IMR-90 (cell line): ENCODE measurements around the gene UPK1B. TPM values are rescaled to one million over a fixed set of nuclear protein-coding genes. Genes with fewer than 3 reads are reported as not detected.

Source experiments
- ATAC-seq: fragments of 200-7000 bp; cut with Tn5 transposase; 2 replicates; pipeline ENCODE4 v1.9.1; 2020; ENCODE audit warnings: low read depth, mild to moderate bottlenecking, moderate library complexity
- BruUV-seq: library from RNA; stranded (reverse); fragments of 400-500 nt; replicated peaks from 2 replicates; lab custom pipeline; 2021; lab: Mats Ljungman, UMichigan
- CTCF ChIA-PET: fragments of 300-600 bp; formaldehyde crosslinking; extraction: SDS; loops from one replicate; lab custom pipeline; 2021; ENCODE audit warnings: antibody characterized with exemption; lab: Yijun Ruan, JAX
- POLR2A ChIA-PET: fragments of 300-600 bp; sonication (Branson Sonifier 250); formaldehyde crosslinking; loops from one replicate; lab custom pipeline; 2022; ENCODE audit warnings: antibody characterized with exemption; ENCODE audit not compliant: unreplicated experiment; lab: Charles Lee
- DNase-seq: peaks from one replicate; pipeline ENCODE4 v3.0.0; 2013
- H2AFZ ChIP-seq: replicated peaks from 2 replicates; pipeline ENCODE3; 2013; ENCODE audit warnings: low read length, mild to moderate bottlenecking; ENCODE audit not compliant: poor library complexity
- H2AK5ac ChIP-seq: 2 replicates; pipeline ENCODE4 v1.6.1; 2013; ENCODE audit warnings: low read depth, low read length, inconsistent platforms
- H2AK9ac ChIP-seq: replicated peaks from 2 replicates; pipeline ENCODE3; 2013; ENCODE audit warnings: mild to moderate bottlenecking, low read depth, low read length, moderate library complexity; ENCODE audit not compliant: poor library complexity
- H2BK120ac ChIP-seq: 2 replicates; pipeline ENCODE4 v1.6.1; 2013; ENCODE audit warnings: low read depth, low read length, inconsistent platforms
- H2BK15ac ChIP-seq: 3 replicates; pipeline ENCODE4 v1.6.1; 2013; ENCODE audit warnings: low read depth, low read length, inconsistent platforms
- H2BK20ac ChIP-seq: 2 replicates; pipeline ENCODE4 v1.6.1; 2013; ENCODE audit warnings: low read depth, mild to moderate bottlenecking, inconsistent platforms, low read length, moderate library complexity
- H2BK5ac ChIP-seq: 2 replicates; pipeline ENCODE4 v1.6.1; 2013; ENCODE audit warnings: mild to moderate bottlenecking, low read depth, low read length, inconsistent platforms; ENCODE audit not compliant: poor library complexity, severe bottlenecking
- H3K14ac ChIP-seq: replicated peaks from 2 replicates; pipeline ENCODE4 v1.6.1; 2013; ENCODE audit warnings: low read depth, low read length, inconsistent platforms
- H3K18ac ChIP-seq: 2 replicates; pipeline ENCODE4 v1.6.1; 2013; ENCODE audit warnings: low read depth, low read length, control low read depth
- H3K23ac ChIP-seq: 2 replicates; pipeline ENCODE4 v1.6.1; 2013; ENCODE audit warnings: low read depth, low read length, inconsistent platforms
- H3K27ac ChIP-seq: 2 replicates; pipeline ENCODE4 v1.5.1; 2013; ENCODE audit warnings: mild to moderate bottlenecking, control low read depth, low read length; ENCODE audit not compliant: insufficient read depth
- H3K27me3 ChIP-seq: 2 replicates; pipeline ENCODE4 v1.6.1; 2013; ENCODE audit warnings: low read length; ENCODE audit not compliant: control insufficient read depth, insufficient read depth
- H3K36me3 ChIP-seq: 2 replicates; pipeline ENCODE4 v1.6.1; 2013; ENCODE audit warnings: low read length, mixed read lengths; ENCODE audit not compliant: control insufficient read depth, insufficient read depth
- H3K4ac ChIP-seq: 2 replicates; pipeline ENCODE4 v1.6.1; 2013; ENCODE audit warnings: low read depth, low read length, inconsistent platforms
- H3K4me1 ChIP-seq: 2 replicates; pipeline ENCODE4 v1.6.1; 2013; ENCODE audit warnings: low read length, mixed read lengths; ENCODE audit not compliant: control insufficient read depth, insufficient read depth
- H3K4me2 ChIP-seq: 2 replicates; pipeline ENCODE4 v1.6.1; 2013; ENCODE audit warnings: low read depth, mild to moderate bottlenecking, control low read depth, low read length, moderate library complexity
- H3K4me3 ChIP-seq: 2 replicates; pipeline ENCODE4 v1.5.1; 2013; ENCODE audit warnings: low read depth, mild to moderate bottlenecking, control low read depth, low read length, moderate library complexity; ENCODE audit not compliant: insufficient read depth
- H3K56ac ChIP-seq: 2 replicates; pipeline ENCODE4 v1.6.1; 2013; ENCODE audit warnings: low read length, inconsistent platforms; ENCODE audit not compliant: insufficient read depth; ENCODE audit errors: extremely low read depth
- H3K79me1 ChIP-seq, 2 experiments: 2 replicates each; pipeline ENCODE4 v1.6.1; 2013; ENCODE audit warnings: low read length in 2 of 2, inconsistent platforms in 1 of 2, low read depth in 1 of 2
- H3K9ac ChIP-seq: 2 replicates; pipeline ENCODE4 v1.6.1; 2013; ENCODE audit warnings: low read depth, low read length, control low read depth
- H3K9me1 ChIP-seq: 2 replicates; pipeline ENCODE4 v1.6.1; 2013; ENCODE audit warnings: low read length, inconsistent platforms; ENCODE audit not compliant: insufficient read depth
- H3K9me3 ChIP-seq: 2 replicates; pipeline ENCODE4 v1.6.1; 2013; ENCODE audit warnings: low read length; ENCODE audit not compliant: control insufficient read depth, insufficient read depth
- H4K20me1 ChIP-seq: 2 replicates; pipeline ENCODE4 v1.6.1; 2013; ENCODE audit warnings: low read length, inconsistent platforms; ENCODE audit not compliant: insufficient read depth
- H4K5ac ChIP-seq: 2 replicates; pipeline ENCODE4 v1.6.1; 2013; ENCODE audit warnings: mild to moderate bottlenecking, low read depth, low read length, control low read depth
- H4K8ac ChIP-seq, 2 experiments: 2 replicates each; pipeline ENCODE4 v1.6.1; 2013; ENCODE audit warnings: low read depth in 2 of 2, low read length in 2 of 2, control low read depth in 1 of 2, inconsistent platforms in 1 of 2
- H4K91ac ChIP-seq: 2 replicates; pipeline ENCODE4 v1.6.1; 2013; ENCODE audit warnings: low read depth, low read length, inconsistent platforms; ENCODE audit not compliant: insufficient read depth
- NFE2L2 ChIP-seq: fragments of 150-350 bp; IDR thresholded peaks from 2 replicates; pipeline ENCODE4 v1.6.1; 2016; ENCODE audit warnings: low read depth, mild to moderate bottlenecking, low read length
- USF2 ChIP-seq: fragments of 150-350 bp; IDR thresholded peaks from 2 replicates; pipeline ENCODE4 v1.6.1; 2017; ENCODE audit warnings: mild to moderate bottlenecking, antibody characterized with exemption, low read length, low read depth
- WGBS, 2 experiments: methylation state at CpG; one replicate each; pipeline versions ENCODE4 v1.1.5 to v1.1.7; 2013; ENCODE audit warnings: missing lambda C conversion rate in 2 of 2; ENCODE audit not compliant: insufficient read length in 1 of 2; ENCODE audit errors: extremely low coverage in 2 of 2; 5-methylcytosine and 5-hydroxymethylcytosine counted together
- dilution Hi-C: fragments of 300-500 bp; cut with HindIII; formaldehyde crosslinking; loops from one replicate; pipeline ENCODE4 v1.14.3; 2018; ENCODE audit warnings: low sequenced_read_pairs; ENCODE audit not compliant: unreplicated experiment
- in situ Hi-C: fragments of 300-500 bp; cut with MboI; formaldehyde crosslinking; loops from 3 replicates; pipeline ENCODE4 v1.14.3; 2019; ENCODE audit warnings: low sequenced_read_pairs, inconsistent platforms, mixed read lengths
- intact Hi-C: fragments of 100-400 bp; cut with micrococcal nuclease; formaldehyde crosslinking; loops from 2 replicates; pipeline ENCODE4 v1.10.0; 2022
- polyA plus RNA-seq, 3 experiments: library from polyadenylated mRNA; depleted of rRNA; stranded (reverse); fragments of >200 nt; gene quantifications; 2 replicates each; pipeline ENCODE4 v1.2.3, GENCODE V29; 2012; ENCODE audit warnings: low replicate concordance in 1 of 3
- total RNA-seq: library from RNA; depleted of rRNA; stranded (reverse); fragments of >200 nt; gene quantifications from 2 replicates; pipeline ENCODE4 v1.2.3, GENCODE V29; 2012

UPK1B gene
- total and polyA plus RNA-seq, 2 of the 4 experiments (the other 2 are of a cell fraction) = 0.36 to 0.55 TPM

- ATAC-seq = no peak
- Histone ChIP-seq H3K36me3 (peaks cover 52% of the 10 kb centered on the region), H2AFZ (no peak overlapping the region)
Observed at GRCh38 chr3:119220198-119220597, 46.8 kb downstream of the UPK1B start.

More at GRCh38 chr3:119220198-119220597, 46.8 kb downstream of the UPK1B start:
- DNase-seq = no peak
- Histone ChIP-seq H3K27me3 (no peaks in the 10 kb centered on the region), H4K5ac (no peak overlapping the region), H3K9ac (no peak overlapping the region), H4K20me1 (no peaks in the 10 kb centered on the region), H3K27ac (no peak overlapping the region), H3K9me1 (peaks cover 2% of the 10 kb centered on the region), H3K4me1 (0 out of 2 replicates have a peak, but pooled peaks cover 3% of the 10 kb centered on the region), H2AK5ac (no peak overlapping the region), H3K9me3 (no peaks in the 10 kb centered on the region), H3K4me2 (no peak overlapping the region), H2BK5ac (no peak overlapping the region), H2BK20ac (no peak overlapping the region), H3K56ac (no peak overlapping the region), H2BK15ac (no peak overlapping the region), H2AK9ac (no peak overlapping the region), H4K91ac (no peak overlapping the region), H3K79me1 (peaks cover 13 to 22% of the 10 kb centered on the region in 2 experiments; a peak in 3 of 4 replicates), H3K14ac (no peak overlapping the region), H3K4ac (no peak overlapping the region), H4K8ac (no peak overlapping the region), H3K23ac (no peak overlapping the region), H2BK120ac (no peak overlapping the region), H3K4me3 (no peak overlapping the region), H3K18ac (no peak overlapping the region)
- intact Hi-C loops (no loop called here), dilution Hi-C loops (no loop called here), in situ Hi-C loops (no loop called here)
- CTCF ChIA-PET = no interaction called here
- TF ChIP-seq NFE2L2 (no peak), USF2 (no peak)
- no TSS peak for BruUV-seq
- POLR2A ChIA-PET = no interaction called here
- 94% methylated on average over 5 of the region's 7 CpGs; no CpG with 5 or more reads in 1 of the 2 experiments for WGBS, 2 experiments
